T-helper 1 cell treated with Interleukin-12 subunit alpha and Interleukin-12 subunit beta and Interleukin-4 antibody, amounts not matched to agents 30 ng/mL and 1 ng/mL, for 36 hours (primary cell): ENCODE measurements around the gene SPTBN1. TPM values are rescaled to one million over a fixed set of nuclear protein-coding genes. Genes with fewer than 3 reads are reported as not detected.

Experiments used
- intact Hi-C: fragments of 100-400 bp; cut with micrococcal nuclease; formaldehyde crosslinking; loops from one replicate; pipeline ENCODE4 v1.15.1; 2024
- total RNA-seq: library from RNA; stranded (reverse); gene quantifications from 2 replicates; pipeline ENCODE4 v1.2.3, GENCODE V29; 2022

SPTBN1 gene
- total RNA-seq, 1 donor from 2014 or later, result 186 TPM

DNA sequence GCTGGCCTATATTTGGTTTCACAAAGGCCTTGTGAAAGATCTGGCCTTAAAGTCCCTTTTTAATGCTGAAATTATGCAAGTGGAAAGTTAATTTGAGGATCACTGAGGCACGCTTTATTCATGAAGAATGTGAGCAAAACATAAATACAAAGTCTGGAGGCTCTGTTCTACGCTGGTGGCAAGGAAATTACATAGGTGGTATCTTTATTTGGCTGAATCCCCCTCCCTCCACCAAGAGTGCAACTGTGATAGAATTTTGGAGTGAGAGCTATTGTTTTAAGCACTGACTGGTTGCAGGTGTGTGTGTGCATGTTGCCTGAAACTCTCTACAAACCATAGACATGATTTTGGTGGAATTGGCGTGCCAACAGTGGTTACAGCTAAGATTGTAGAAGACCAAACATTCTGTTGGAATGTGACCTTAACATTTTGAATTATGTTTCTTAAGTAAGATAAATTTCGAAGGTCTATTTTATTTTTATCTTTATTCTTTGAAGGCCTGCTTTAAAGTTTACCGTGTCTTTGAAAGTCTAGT is 114.3 kb downstream of the SPTBN1 start:
- intact Hi-C loops, result loop anchor here (1.0 to 5.0 kb wide), 6 partner anchors 480 to 1122 kb away; partner anchors contain the start of genes ASB3, CHAC2, ERLEC1 and PNPT1

- intact Hi-C loops, result loop anchor here (1.0 to 5.0 kb wide), 7 partner anchors 109 to 1121 kb away; partner anchors contain the start of genes ASB3, CHAC2, ERLEC1 and PNPT1
These were observed 115.0 kb downstream of the SPTBN1 start for GRCh38 chr2:54570925-54571694.

DNA sequence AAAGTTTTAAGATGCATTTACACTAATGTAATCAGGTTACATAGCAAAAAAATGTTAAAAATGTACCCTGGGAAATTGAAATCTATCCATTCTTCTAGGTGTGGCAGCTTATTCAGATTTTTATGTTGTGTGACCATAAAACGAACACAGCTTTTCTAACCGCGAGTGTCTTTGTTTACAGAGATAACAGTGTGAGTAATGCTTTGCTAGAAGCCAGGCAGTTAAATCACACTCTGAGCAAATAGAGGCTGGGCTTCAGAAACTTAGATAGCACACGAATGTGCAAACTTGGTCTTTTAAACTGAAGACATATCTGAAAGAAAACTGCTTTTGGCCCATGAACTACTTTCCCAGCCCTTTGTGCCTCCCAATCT is 116.1 kb downstream of the SPTBN1 start:
- intact Hi-C loops, result loop anchor here (1.0 to 5.0 kb wide), 6 partner anchors 8 to 1120 kb away; partner anchors contain the start of genes ASB3, CHAC2, ERLEC1 and PNPT1

GRCh38 chr2:54572636-54573536 is 116.8 kb downstream of the SPTBN1 start:
- intact Hi-C loops, result loop anchor here (1.0 to 5.0 kb wide), 6 partner anchors 7 to 1119 kb away; partner anchors contain the start of genes ASB3, CHAC2, ERLEC1 and PNPT1

GRCh38 chr2:54573537-54573919 is 117.4 kb downstream of the SPTBN1 start:
- intact Hi-C loops, result loop anchor here (2.0 to 5.0 kb wide), 5 partner anchors 559 to 1119 kb away; partner anchors contain the start of genes ASB3, CHAC2, ERLEC1 and PNPT1

DNA sequence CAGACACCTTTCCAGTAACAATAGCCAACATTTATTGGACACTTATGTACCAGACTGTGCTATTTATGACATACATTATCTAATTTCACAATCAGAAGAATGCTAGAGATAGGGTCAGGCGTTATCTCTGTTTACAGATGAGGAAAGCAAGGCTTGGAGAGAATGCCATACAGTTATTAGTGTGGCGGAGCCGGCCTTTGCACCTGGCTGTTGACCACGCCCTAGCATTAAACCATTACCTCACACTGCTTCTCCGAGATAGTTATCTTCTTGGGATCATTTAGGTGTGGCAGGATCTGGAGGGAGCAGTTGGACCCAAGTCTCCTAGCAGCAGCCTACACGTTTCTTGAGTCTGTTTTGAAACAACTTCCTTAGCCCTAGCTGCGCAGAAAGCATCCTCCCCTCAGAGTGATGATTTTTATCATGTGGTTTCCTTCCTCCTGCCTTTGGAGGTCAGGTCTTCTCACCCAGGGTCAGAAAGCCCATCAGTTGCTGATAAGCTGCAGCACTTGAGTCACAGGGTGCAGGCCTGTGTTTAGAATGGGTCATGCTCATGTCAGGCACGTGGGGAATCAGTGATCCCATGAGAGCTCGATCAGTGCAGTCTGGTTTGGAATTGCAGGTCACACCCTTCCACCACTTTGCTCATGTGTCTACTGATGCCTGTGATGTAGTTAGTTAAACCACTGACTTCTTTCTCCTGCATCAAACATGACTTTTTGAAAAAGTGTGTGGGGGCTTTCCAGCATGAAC is 118.2 kb downstream of the SPTBN1 start:
- intact Hi-C loops, result loop anchor here (1.0 to 5.0 kb wide), 10 partner anchors 15 to 1118 kb away; partner anchors contain the start of genes ASB3, CHAC2, CLHC1 and EML6

DNA sequence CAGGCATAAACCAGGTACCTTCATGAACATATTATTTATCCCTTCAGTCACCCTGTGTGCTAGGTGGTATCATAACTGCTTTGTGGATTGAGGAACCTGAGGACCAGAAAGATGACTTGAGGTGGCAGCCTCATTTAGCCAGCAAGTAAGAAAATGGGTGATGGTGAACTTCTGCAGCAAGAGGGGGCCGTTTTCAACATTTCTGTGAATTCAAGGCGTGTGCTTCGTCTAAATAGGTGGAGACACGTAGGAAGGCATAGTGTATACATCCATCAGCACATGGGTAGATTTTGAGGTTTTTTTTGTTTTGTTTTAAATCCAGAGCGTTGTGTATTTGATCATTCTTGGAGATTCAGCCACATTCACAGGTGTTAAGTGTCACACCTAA is 118.7 kb downstream of the SPTBN1 start:
- intact Hi-C loops, result loop anchor here (1.0 to 5.0 kb wide), 13 partner anchors 14 to 1117 kb away; partner anchors contain the start of genes ASB3, CHAC2, CLHC1 and EML6

GRCh38 chr2:54575379-54575888 is 119.3 kb downstream of the SPTBN1 start:
- intact Hi-C loops, result loop anchor here (1.0 to 5.0 kb wide), 6 partner anchors 17 to 657 kb away; partner anchors contain the start of genes CLHC1 and RPS27A

DNA sequence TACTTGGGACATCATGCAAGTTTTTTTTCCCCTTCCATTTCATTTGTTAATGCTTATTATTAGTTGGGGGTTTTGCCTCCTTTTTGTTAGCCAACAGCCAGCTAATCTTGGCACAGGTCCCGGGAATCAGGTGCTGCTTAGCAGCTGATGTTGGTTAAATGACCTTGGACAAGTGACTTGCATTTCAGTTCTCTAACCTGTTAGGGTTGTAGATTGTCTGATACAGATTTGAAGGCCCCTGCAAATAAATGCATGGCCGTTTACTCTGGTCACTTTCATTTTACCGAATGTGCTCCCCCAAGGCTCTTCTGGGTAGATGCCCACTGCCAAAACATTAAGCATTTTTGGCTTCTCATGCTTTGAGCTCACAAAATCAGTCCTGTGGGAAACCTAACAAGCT is 120.9 kb downstream of the SPTBN1 start:
- intact Hi-C loops, result loop anchor here (5.0 kb wide), 1 partner anchor 245 kb away; a partner anchor contains a TSS

- intact Hi-C loops, result loop anchor here (5.0 kb wide), 1 partner anchor 246 kb away; a partner anchor contains a TSS
These were observed 122.0 kb downstream of the SPTBN1 start for GRCh38 chr2:54577944-54578647.

- intact Hi-C loops, result loop anchor here (5.0 kb wide), 1 partner anchor 246 kb away; a partner anchor contains a TSS
These were observed 122.5 kb downstream of the SPTBN1 start for GRCh38 chr2:54578648-54579045.

- intact Hi-C loops, result loop anchor here (5.0 kb wide), 1 partner anchor 247 kb away; a partner anchor contains a TSS
These were observed 123.0 kb downstream of the SPTBN1 start for GRCh38 chr2:54579061-54579681.

DNA sequence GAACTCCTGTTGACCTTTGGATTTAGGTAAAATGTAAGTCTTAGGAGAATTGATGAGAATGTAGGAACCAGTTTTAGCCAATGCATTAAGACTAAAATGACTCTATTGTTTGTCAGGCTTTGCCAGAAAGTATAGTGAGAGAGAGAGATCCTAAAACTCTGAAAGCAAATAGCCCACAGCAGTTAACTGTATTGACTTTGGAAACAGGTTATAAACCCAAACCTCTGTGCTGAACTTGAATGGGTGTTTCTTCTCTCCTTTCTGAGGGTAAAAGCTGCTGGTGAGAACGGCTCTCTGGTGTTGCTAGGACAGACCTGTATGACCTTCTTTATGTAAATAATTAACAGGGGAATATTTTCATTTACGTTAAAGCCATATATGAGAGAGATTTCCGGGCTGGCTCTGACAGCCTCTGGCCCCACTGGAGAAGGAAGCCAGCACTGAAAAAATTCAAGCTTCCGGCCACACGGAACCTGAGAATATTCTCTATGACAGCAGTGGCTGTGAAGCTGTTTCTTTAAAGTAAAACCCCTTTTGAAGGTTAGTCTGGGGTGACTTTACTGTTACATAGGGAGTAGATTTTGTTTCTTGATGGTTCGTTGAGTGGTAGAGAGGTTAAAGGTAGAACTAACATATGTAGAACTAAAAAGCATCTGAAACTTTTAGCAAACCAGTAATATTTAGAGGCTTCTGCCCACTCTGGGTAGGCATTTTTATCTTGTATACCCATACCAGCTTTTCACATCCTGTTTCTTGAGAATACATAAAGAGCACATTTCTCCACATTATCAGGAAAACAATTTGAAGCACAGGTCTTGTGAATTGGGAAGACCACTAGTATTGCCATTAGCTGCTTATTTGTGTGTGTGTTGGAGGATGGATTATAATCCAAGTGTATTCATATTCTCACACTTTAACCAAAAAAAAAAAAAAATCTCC is 123.8 kb downstream of the SPTBN1 start:
- intact Hi-C loops, result loop anchor here (1.0 to 10.0 kb wide), 6 partner anchors 8 to 935 kb away; partner anchors contain the start of genes CFAP36, CLHC1 and RPS27A

GRCh38 chr2:54581326-54582039 is 125.4 kb downstream of the SPTBN1 start:
- intact Hi-C loops, result loop anchor here (10.0 kb wide), 1 partner anchor 933 kb away; the partner anchor contains the start of gene CFAP36

DNA sequence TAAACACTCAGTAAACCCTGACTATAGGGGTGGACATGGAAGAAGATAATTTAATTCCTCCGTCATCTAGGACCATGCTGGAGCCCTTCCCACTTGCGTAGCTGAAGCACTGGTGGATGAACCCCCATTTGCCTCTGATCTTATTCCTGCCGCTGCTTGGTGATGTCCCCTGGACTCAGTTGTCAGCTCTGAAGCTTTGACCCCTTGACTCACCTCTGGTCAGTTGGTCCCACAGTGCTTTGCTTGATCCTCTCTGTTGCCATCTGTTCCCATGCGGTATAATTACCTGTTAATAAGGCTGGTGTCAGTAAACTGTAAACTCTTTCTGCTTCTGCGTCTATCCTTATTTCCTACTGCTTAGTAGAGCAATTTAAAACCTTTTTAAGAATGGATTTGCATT is 126.9 kb downstream of the SPTBN1 start:
- intact Hi-C loops, result loop anchor here (10.0 kb wide), 1 partner anchor 932 kb away; the partner anchor contains the start of gene CFAP36

DNA sequence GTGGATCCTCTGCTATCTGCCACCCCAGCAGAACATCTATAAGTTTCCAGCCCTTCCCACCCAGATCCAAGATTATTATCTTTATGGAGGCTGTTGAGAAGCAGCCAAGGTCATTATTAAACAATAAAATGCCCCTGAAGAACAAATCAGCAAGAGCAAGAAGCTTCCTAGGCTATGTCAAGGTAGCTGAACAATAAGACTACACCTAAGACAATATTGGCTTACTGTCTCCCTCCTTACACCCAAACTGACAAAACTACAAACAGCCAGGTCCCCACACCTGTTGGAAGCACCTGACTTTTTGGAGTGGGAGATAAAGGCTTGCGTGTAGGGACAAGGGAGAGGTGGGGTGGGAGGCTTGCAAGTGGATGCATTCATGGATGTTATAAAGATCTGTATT is 128.5 kb downstream of the SPTBN1 start:
- intact Hi-C loops, result loop anchor here (10.0 kb wide), 1 partner anchor 930 kb away; the partner anchor contains the start of gene CFAP36
